Chondrocyte (in vitro differentiated cells): ENCODE measurements around the gene ENTPD1. TPM values are rescaled to one million over a fixed set of nuclear protein-coding genes. Genes with fewer than 3 reads are reported as not detected.
A peak's percentile ranks its signal among the peaks of the same experiment; 100 is the strongest.
"Not testable (repeated sequence)": the region's sequence is repeated elsewhere in the genome, so short reads cannot be mapped to it uniquely, and the experiment has no call there.

Source experiments
- DNase-seq: peaks from one replicate; pipeline ENCODE4 v3.0.0; 2021; ENCODE audit warnings: mixed read lengths, low spot score
- H3K27ac Mint-ChIP-seq: one replicate; pipeline ENCODE4 v1.8.0; 2021; ENCODE audit warnings: mild to moderate bottlenecking, moderate library complexity, mixed read lengths; ENCODE audit not compliant: unreplicated experiment
- H3K27me3 Mint-ChIP-seq: 2 replicates; pipeline ENCODE4 v1.8.0; 2021; ENCODE audit warnings: low read depth, mixed read lengths
- H3K36me3 Mint-ChIP-seq: 2 replicates; pipeline ENCODE4 v1.8.0; 2021; ENCODE audit warnings: low read depth, mixed read lengths
- H3K4me1 Mint-ChIP-seq: 2 replicates; pipeline ENCODE4 v1.8.0; 2021; ENCODE audit warnings: low read depth, mild to moderate bottlenecking, mixed read lengths
- H3K4me3 Mint-ChIP-seq: one replicate; pipeline ENCODE4 v1.8.0; 2021; ENCODE audit warnings: mild to moderate bottlenecking, moderate library complexity, mixed read lengths; ENCODE audit not compliant: unreplicated experiment
- H3K9me3 Mint-ChIP-seq: 2 replicates; pipeline ENCODE4 v1.8.0; 2021; ENCODE audit warnings: low read depth, mixed read lengths
- total RNA-seq: library from RNA; stranded (reverse); gene quantifications from 3 replicates; pipeline ENCODE4 v1.2.1, GENCODE V29; 2021
- TF ChIP-seq, protein P1 (sequence below): fragments of 200-600 bp; sonication (generic); IDR thresholded peaks from 2 replicates; pipeline ENCODE4 v1.5.0; 2021; ENCODE audit warnings: antibody characterized with exemption, mild to moderate bottlenecking, moderate library complexity

ENTPD1 gene
- total RNA-seq, 1 donor from 2014 or later: 5.2 TPM

- DNase-seq: no peak
- Mint-ChIP-seq H3K9me3 (no peaks in the 10 kb centered on the region), H3K4me3 (no peak overlapping the region), H3K4me1 (no peaks in the 10 kb centered on the region), H3K36me3 (peaks cover 15% of the 10 kb centered on the region), H3K27ac (no peak overlapping the region), H3K27me3 (no peaks in the 10 kb centered on the region)
- TF ChIP-seq, protein P1, sequence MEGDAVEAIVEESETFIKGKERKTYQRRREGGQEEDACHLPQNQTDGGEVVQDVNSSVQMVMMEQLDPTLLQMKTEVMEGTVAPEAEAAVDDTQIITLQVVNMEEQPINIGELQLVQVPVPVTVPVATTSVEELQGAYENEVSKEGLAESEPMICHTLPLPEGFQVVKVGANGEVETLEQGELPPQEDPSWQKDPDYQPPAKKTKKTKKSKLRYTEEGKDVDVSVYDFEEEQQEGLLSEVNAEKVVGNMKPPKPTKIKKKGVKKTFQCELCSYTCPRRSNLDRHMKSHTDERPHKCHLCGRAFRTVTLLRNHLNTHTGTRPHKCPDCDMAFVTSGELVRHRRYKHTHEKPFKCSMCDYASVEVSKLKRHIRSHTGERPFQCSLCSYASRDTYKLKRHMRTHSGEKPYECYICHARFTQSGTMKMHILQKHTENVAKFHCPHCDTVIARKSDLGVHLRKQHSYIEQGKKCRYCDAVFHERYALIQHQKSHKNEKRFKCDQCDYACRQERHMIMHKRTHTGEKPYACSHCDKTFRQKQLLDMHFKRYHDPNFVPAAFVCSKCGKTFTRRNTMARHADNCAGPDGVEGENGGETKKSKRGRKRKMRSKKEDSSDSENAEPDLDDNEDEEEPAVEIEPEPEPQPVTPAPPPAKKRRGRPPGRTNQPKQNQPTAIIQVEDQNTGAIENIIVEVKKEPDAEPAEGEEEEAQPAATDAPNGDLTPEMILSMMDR: no peak
Observed at GRCh38 chr10:95889830-95890229, 133.9 kb downstream of the ENTPD1 start.

- Mint-ChIP-seq H3K9me3 (no peaks in the 10 kb centered on the region), H3K36me3 (peaks cover 30% of the 10 kb centered on the region), H3K27me3 (no peaks in the 10 kb centered on the region), H3K27ac (no peak overlapping the region), H3K4me1 (no peaks in the 10 kb centered on the region), H3K4me3 (no peak overlapping the region)
- no peak for DNase-seq
- TF ChIP-seq, protein P1: no peak
Observed at GRCh38 chr10:95896071-95896850, 140.3 kb downstream of the ENTPD1 start.

DNA sequence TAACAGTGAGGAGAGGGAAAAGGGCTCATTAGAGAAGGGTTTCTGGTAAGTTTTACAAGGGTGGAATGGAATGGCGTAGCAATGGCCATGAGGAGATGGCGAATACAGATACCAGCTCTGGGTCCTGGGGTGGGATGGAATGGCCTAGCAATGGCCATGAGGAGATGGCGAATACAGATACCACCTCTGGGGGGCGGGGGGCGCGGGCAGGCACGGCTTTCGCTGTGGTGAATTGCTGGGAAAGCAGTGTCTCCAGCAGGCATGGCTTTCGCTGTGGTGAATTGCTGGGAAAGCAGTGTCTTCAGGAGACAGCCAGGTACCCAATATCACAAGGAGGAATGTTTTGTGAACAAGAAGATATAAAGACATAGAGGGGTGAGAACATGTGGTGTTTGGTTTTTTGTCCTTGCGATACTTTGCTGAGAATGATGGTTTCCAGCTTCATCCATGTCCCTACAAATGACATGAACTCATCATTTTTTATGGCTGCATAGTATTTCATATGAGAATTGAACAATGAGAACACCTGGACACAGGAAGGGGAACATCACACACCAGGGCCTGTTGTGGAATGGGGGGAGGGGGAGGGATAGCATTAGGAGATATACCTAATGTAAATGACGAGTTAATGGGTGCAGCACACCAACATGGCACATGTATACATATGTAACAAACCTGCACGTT lies 150.1 kb downstream of the ENTPD1 start:
- H3K4me1 Mint-ChIP-seq: peaks cover 16% of the 10 kb centered on the region
- not testable (repeated sequence) for H3K4me3 Mint-ChIP-seq, H3K9me3 Mint-ChIP-seq, H3K27me3 Mint-ChIP-seq, H3K36me3 Mint-ChIP-seq, DNase-seq, H3K27ac Mint-ChIP-seq

DNA sequence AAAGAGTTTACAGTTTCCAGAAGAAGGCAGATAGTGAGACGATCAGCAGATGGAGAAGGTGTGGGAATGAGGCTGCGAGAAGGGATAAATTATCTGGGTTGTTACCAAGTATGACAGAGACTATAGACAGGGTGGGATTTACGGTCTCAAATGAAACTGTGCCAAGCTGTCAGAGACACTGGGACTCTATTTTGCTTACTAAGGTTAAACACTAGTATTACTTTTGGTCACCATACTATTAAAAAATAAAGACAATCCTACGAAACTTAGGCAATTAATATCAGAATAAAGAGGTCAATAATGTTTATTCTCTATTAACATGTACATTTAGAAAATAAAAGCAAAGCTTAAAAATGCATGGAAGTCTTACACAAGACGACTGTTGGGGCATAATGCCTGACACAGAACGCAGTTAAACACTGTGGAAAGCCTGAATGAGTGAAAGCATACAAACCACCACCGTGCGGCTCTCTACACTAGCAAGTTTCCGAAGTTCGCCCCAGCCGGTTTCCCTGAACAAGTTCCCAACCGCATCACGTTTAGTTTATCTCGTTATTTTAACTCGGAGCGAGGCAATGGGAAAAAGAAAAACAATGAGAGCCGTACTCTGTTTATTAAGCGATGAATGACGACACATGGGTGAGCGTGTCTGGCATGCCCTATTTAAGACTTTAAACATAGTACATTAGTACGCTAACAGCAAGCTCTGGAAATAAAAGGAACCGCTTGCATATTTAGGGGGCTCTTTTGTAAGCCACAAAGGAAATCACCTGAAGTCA lies 150.9 kb downstream of the ENTPD1 start:
- peak overlapping the region; percentile 98 for H3K4me3 Mint-ChIP-seq
- no peaks in the 10 kb centered on the region for H3K9me3 Mint-ChIP-seq
- DNase-seq: no peak
- H3K4me1 Mint-ChIP-seq: peaks cover 16% of the 10 kb centered on the region
- H3K36me3 Mint-ChIP-seq: peaks cover 5% of the 10 kb centered on the region
- H3K27ac Mint-ChIP-seq: peak overlapping the region; percentile 98
- TF ChIP-seq, protein P1: peak; percentile 63
- peaks cover 6% of the 10 kb centered on the region for H3K27me3 Mint-ChIP-seq

GRCh38 chr10:95907456-95908253 lies 151.7 kb downstream of the ENTPD1 start, which contains the start of gene CC2D2B:
Gene CC2D2B, plus strand, starts transcription at chr10:95907975. Its CDS starts 3,349 bp downstream, at chr10:95911324.
- Mint-ChIP-seq H3K27me3 (peaks cover 9% of the 10 kb centered on the region), H3K4me1 (peaks cover 16% of the 10 kb centered on the region), H3K27ac (peak within 1 kb of the TSS; percentile 98), H3K4me3 (peak within 1 kb of the TSS; percentile 98), H3K9me3 (no peaks in the 10 kb centered on the region), H3K36me3 (peaks cover 7% of the 10 kb centered on the region)
- peak; percentile 96 for DNase-seq
- TF ChIP-seq, protein P1: peak; percentile 16
